GM10266 (cell line): ENCODE results near the gene MRTFB.
A peak's percentile ranks its signal among the peaks of the same experiment; 100 is the strongest.

Experiments used
- DNase-seq: peaks from one replicate; pipeline ENCODE4 v3.0.0; 2012; ENCODE audit errors: extremely low spot score
- TF ChIP-seq, protein P1 (sequence below): IDR thresholded peaks from 2 replicates; pipeline ENCODE4 v1.5.1; 2012; ENCODE audit warnings: mild to moderate bottlenecking, low read depth; ENCODE audit not compliant: control insufficient read depth, insufficient read depth; ENCODE audit errors: missing control alignments

Gene MRTFB

DNA sequence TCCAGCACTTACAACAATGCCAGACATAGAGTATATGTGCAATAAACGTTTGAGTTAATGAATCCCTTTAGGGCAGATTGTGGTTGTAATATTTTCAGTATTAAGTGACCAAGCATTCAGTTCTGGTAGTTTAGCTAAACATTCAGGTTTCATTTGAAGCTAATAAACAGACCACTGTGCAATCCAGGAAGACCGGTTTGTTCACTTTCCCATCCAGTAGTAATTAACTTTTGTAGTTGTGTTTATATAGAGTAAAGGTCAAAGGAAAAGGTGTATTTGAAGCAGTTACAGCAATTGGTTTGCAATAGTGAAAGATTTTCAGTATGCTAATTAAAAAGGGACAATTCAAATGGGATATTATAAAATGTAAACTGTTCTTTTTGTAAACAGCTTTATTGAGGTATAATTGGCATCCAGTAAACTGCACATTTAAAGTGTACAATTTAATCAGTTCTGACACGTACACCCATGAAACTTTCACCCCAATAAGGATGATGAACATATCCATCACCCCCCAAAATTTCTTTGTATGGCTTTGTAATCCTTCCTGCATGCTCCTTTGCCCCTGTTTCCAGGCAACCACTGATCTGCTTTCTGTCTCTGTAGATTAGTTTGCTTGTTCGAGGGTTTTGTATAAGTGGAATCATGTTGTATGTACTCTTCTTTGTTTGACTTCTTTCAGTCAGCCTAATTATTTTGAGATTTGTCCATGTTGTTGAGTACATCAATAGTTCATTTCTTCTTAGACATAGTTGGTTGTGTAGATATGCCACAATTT lies 26.3 kb downstream of the MRTFB start:
- TF ChIP-seq, protein P1, sequence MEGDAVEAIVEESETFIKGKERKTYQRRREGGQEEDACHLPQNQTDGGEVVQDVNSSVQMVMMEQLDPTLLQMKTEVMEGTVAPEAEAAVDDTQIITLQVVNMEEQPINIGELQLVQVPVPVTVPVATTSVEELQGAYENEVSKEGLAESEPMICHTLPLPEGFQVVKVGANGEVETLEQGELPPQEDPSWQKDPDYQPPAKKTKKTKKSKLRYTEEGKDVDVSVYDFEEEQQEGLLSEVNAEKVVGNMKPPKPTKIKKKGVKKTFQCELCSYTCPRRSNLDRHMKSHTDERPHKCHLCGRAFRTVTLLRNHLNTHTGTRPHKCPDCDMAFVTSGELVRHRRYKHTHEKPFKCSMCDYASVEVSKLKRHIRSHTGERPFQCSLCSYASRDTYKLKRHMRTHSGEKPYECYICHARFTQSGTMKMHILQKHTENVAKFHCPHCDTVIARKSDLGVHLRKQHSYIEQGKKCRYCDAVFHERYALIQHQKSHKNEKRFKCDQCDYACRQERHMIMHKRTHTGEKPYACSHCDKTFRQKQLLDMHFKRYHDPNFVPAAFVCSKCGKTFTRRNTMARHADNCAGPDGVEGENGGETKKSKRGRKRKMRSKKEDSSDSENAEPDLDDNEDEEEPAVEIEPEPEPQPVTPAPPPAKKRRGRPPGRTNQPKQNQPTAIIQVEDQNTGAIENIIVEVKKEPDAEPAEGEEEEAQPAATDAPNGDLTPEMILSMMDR = no peak
- no peak for DNase-seq

DNA sequence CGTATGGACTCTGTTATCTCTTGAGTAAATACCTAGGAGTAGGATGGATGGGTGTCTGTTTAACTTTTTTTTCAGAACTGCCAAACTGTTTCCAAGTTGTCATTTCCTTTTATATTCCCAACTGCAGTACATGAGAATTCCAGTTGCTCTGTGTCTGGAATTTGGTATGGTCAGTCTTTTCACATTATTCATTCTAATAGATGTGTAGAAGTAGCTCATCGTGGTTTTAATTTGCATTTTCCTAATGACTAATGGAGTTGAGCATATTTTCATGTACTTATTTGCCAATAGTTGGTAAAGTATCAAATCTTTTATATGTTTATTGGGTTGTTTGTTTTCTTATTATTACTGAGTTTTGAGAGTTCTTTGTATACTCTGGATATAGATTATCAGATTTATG lies 27.0 kb downstream of the MRTFB start:
- no peak for DNase-seq
- TF ChIP-seq, protein P1 = no peak

DNA sequence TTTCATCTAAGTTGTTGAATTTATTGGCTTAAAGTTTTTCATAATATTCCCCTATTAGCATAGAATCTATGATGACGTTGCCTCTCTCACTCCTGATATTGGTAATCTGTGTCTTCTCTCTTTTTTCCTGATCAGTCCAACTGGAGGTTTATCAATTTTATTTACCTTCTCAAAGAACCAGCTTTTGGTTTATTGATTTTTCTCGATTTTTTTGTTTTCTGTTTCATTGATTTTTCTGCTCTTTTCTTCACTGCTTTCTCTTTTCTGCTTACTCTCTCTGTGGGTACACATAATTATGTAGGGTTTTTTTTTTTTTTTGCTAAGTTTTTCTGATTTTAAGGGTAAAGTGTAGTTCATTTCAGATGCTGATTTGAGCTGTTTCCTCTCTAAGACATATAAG lies 29.7 kb downstream of the MRTFB start:
- TF ChIP-seq, protein P1 = no peak
- no peak for DNase-seq

DNA sequence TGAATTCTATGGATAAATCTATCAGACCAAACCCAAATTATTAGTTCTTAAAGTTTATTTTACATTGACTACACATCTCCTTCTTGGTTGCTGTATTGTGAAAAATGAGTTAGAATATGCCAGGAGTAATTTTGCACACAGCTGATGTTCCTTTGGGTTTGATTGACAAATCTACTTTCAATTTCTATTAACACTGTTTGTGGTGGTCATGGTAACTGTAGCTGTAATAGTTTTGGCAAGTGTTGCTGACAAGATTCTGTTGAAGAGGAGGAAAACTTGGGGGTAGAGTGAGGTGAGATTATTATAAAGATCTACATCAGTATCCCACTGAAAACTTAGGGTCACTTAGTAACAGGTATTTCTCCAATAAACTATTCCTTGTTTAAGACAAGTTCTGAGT lies 30.3 kb downstream of the MRTFB start:
- TF ChIP-seq, protein P1 = no peak
- DNase-seq = peak; percentile 22

DNA sequence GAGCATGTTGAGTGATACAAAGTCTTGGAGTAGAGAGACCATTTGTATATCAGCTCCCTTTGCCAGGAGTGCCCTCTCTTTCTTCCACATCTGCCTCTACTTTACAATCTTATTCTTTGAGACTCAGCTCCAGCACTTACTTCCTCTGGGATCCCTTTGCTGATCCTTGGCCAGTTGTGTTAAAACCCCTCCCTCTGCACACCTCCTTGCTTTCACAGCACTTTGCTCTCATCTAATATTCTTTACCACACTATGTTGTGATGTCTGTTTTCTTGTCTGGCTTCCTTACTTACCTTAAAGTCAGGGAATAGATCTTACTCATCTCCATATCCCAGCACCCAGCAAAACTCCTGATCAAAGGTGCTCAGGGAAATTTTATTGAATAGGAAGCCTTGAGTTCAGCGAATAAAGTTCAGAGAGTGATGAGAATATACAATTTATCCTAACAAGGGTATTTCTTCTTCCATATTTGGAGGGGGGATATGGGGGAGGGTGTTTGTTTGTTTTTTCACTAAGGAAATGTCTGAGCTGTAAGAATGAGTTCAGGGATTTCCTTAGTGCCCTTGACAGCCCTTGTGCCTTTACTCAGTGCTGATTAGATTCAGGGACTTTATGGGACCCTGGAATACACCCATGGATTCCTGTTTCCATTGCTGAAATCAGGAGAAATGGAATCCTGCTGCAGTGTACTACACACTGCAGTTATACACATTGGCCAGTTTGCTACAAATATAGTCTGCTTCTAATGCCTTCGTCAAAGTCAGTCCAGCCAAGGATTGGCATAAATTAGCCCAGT lies 32.0 kb downstream of the MRTFB start:
- DNase-seq = no peak
- TF ChIP-seq, protein P1 = no peak

DNA sequence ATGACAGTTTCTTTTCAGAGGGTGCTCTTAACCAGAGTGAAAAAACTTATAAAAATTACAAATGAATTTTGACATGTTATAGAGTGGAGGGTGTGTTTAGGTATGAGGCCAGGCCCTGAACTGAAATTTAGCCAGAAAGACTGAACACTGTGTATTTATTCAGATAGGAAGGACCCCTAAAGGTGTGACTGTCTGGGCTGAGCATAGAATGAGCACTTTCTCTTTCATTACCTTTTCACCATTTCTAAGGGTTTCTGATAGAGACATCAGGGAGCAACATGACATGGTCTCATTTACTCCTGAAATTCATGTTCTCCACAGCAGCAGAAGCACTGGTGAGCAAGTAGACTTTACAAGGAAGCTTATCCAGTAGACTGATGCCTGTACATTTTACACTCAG lies 32.9 kb downstream of the MRTFB start:
- no peak for DNase-seq

More for the DNA sequence above, 32.9 kb downstream of the MRTFB start:
- TF ChIP-seq, protein P1 = no peak
